ENCODE measurements around the gene CFAP77. TPM values are rescaled to one million over a fixed set of nuclear protein-coding genes. Genes with fewer than 3 reads are reported as not detected.

Gene CFAP77
- total and polyA plus RNA-seq, 9 donors = 0.11 to 13.8 (median 0.47) TPM; not detected in 4

GRCh38 chr9:132410642-132411041, 631 bp downstream of the CFAP77 start:
- Histone ChIP-seq H3K4me1 (ENCODE audit: insufficient read depth) (peaks cover 12% of the 10 kb centered on the region), H3K9me3 (no peaks in the 10 kb centered on the region), H3K27me3 (no peaks in the 10 kb centered on the region), H3K36me3 (no peaks in the 10 kb centered on the region), H3K4me3 (peak overlapping the region; percentile 53), H3K27ac (no peak overlapping the region)
- intact Hi-C loops (cut with DNase I) = loop anchor here in 3 of 4 donors (10.0 kb wide), 4 partner anchors 56 to 554 kb away; partner anchors contain the start of gene SETX (in 1 of the 3)
- no peak for DNase-seq
- no peak for TF ChIP-seq CTCF (IDR thresholded peaks at IDR 0.05)
- TF ChIP-seq EP300 (IDR thresholded peaks at IDR 0.05) = no peak
- no peak for TF ChIP-seq POLR2A (IDR thresholded peaks at IDR 0.05)
- WGBS, 3 donors = 14 to 20% (median 19%) methylated on average over 19 of the region's 19 CpGs

GRCh38 chr9:132411091-132411508, 1.1 kb downstream of the CFAP77 start:
- H3K27me3 ChIP-seq = no peaks in the 10 kb centered on the region
- no peaks in the 10 kb centered on the region for H3K9me3 ChIP-seq
- H3K36me3 ChIP-seq = no peaks in the 10 kb centered on the region
- TF ChIP-seq CTCF (IDR thresholded peaks at IDR 0.05) (peak in 1 of 3 donors; percentile 13), POLR2A (IDR thresholded peaks at IDR 0.05) (no peak)
- H3K4me3 ChIP-seq = no peak overlapping the region
- intact Hi-C loops (cut with DNase I) = loop anchor here in 3 of 4 donors (10.0 kb wide), 4 partner anchors 56 to 554 kb away; partner anchors contain the start of gene SETX (in 1 of the 3)
- H3K4me1 ChIP-seq (ENCODE audit: insufficient read depth) = peaks cover 8% of the 10 kb centered on the region
- 1 to 2% (median 2%) methylated on average over 20 of the region's 20 CpGs for WGBS, 3 donors
- DNase-seq = peak in 4 of 5 donors; percentile 25 to 54 (median 35)
- no peak overlapping the region for H3K27ac ChIP-seq

GRCh38 chr9:132412089-132412488, 2.1 kb downstream of the CFAP77 start:
- no peaks in the 10 kb centered on the region for H3K9me3 ChIP-seq
- no peaks in the 10 kb centered on the region for H3K27me3 ChIP-seq
- no peak for DNase-seq
- no peak overlapping the region for H3K4me3 ChIP-seq
- 8 to 12% (median 10%) methylated on average over 8 of the region's 8 CpGs for WGBS, 3 donors
- no peak overlapping the region for H3K27ac ChIP-seq
- peaks cover 7% of the 10 kb centered on the region for H3K4me1 ChIP-seq (ENCODE audit: insufficient read depth)
- TF ChIP-seq EP300 (IDR thresholded peaks at IDR 0.05) = no peak
- no peak for TF ChIP-seq CTCF (IDR thresholded peaks at IDR 0.05)
- TF ChIP-seq POLR2A (IDR thresholded peaks at IDR 0.05) = no peak
- no peaks in the 10 kb centered on the region for H3K36me3 ChIP-seq
- intact Hi-C loops (cut with DNase I) = loop anchor here in 3 of 4 donors (10.0 kb wide), 4 partner anchors 57 to 553 kb away; partner anchors contain the start of gene SETX (in 1 of the 3)

GRCh38 chr9:132413926-132414325, 3.9 kb downstream of the CFAP77 start:
- no peak for DNase-seq
- H3K27me3 ChIP-seq = no peaks in the 10 kb centered on the region
- H3K4me3 ChIP-seq = no peak overlapping the region
- intact Hi-C loops (cut with DNase I) = loop anchor here in 3 of 4 donors (10.0 kb wide), 4 partner anchors 59 to 551 kb away; partner anchors contain the start of gene SETX (in 1 of the 3)
- TF ChIP-seq POLR2A (IDR thresholded peaks at IDR 0.05) (no peak), EP300 (IDR thresholded peaks at IDR 0.05) (no peak), CTCF (IDR thresholded peaks at IDR 0.05) (no peak)
- H3K27ac ChIP-seq = no peak overlapping the region
- H3K4me1 ChIP-seq (ENCODE audit: insufficient read depth) = peaks cover 6% of the 10 kb centered on the region
- H3K36me3 ChIP-seq = no peaks in the 10 kb centered on the region
- H3K9me3 ChIP-seq = no peaks in the 10 kb centered on the region
- 56 to 67% (median 60%) methylated on average over 5 of the region's 5 CpGs for WGBS, 3 donors
